HepG2 (cell line): ENCODE results near the gene MYH7. TPM values are rescaled to one million over a fixed set of nuclear protein-coding genes. Genes with fewer than 3 reads are reported as not detected.

Experiments used
- ARNT2 ChIP-seq: sonication (generic); formaldehyde crosslinking; IDR thresholded peaks from 2 replicates; pipeline ENCODE4 v1.8.0; 2022; ENCODE audit warnings: mild to moderate bottlenecking, low read depth, missing genetic modification reagents, moderate library complexity
- IRX3 ChIP-seq: sonication (generic); formaldehyde crosslinking; IDR thresholded peaks from 2 replicates; pipeline ENCODE4 v1.8.1; 2023; ENCODE audit warnings: mild to moderate bottlenecking, low read depth, missing genetic modification reagents, borderline replicate concordance
- JARID2 ChIP-seq: sonication (generic); formaldehyde crosslinking; IDR thresholded peaks from 2 replicates; pipeline ENCODE4 v1.8.1; 2023; ENCODE audit warnings: missing genetic modification reagents, inconsistent platforms; ENCODE audit not compliant: insufficient replicate concordance
- KLF15 ChIP-seq: sonication (generic); formaldehyde crosslinking; IDR thresholded peaks from 2 replicates; pipeline ENCODE4 v1.8.1; 2023; ENCODE audit warnings: borderline replicate concordance, mild to moderate bottlenecking, inconsistent platforms, missing genetic modification reagents, mixed read lengths
- MTF1 ChIP-seq: sonication (generic); formaldehyde crosslinking; IDR thresholded peaks from 2 replicates; pipeline ENCODE4 v1.5.0; 2020; ENCODE audit warnings: missing genetic modification reagents
- NFE2L1 ChIP-seq: sonication (generic); formaldehyde crosslinking; IDR thresholded peaks from 2 replicates; pipeline ENCODE4 v1.4.0; 2020; ENCODE audit warnings: missing genetic modification reagents, mild to moderate bottlenecking, borderline replicate concordance
- PAX8 ChIP-seq: sonication (generic); formaldehyde crosslinking; IDR thresholded peaks from 2 replicates; pipeline ENCODE4 v1.8.0; 2022; ENCODE audit warnings: mild to moderate bottlenecking, missing genetic modification reagents, borderline replicate concordance
- RFXANK ChIP-seq: IDR thresholded peaks from 2 replicates; pipeline ENCODE4 v1.6.1; 2016
- SAP130 ChIP-seq: IDR thresholded peaks from 2 replicates; pipeline ENCODE4 v1.6.1; 2016; ENCODE audit warnings: low read depth
- ZNF274 ChIP-seq: sonication (generic); formaldehyde crosslinking; IDR thresholded peaks from 2 replicates; pipeline ENCODE4 v1.5.1; 2020; ENCODE audit warnings: mild to moderate bottlenecking, missing genetic modification reagents
- ZNF678 ChIP-seq: sonication (generic); formaldehyde crosslinking; IDR thresholded peaks from 2 replicates; pipeline ENCODE4 v1.4.0; 2020; ENCODE audit warnings: mild to moderate bottlenecking, missing genetic modification reagents
- polyA plus RNA-seq, 8 experiments: library from polyadenylated mRNA; depleted of rRNA in 3 of 8; stranded (reverse) in 7 of 8; unstranded in 1 of 8; fragments of >200 nt; fragmentation: Illumina TruSeq in 4 of 8; extraction: Trizol in 4 of 8; gene quantifications; 2 replicates each; pipeline versions ENCODE4 v1.2.1 to v1.2.3, GENCODE V29; 2011 to 2016; ENCODE audit warnings: low read depth in 4 of 8, missing spikeins in 1 of 8, mixed read lengths in 1 of 8; ENCODE audit not compliant: insufficient read depth in 1 of 8
- total RNA-seq, 5 experiments: library from RNA; depleted of rRNA; stranded (reverse); fragments of >200 nt; fragmentation: Illumina TruSeq; extraction: Trizol; gene quantifications; 2 replicates each; pipeline ENCODE4 v1.2.3, GENCODE V29; 2016; ENCODE audit warnings: low read depth in 1 of 5
- TF ChIP-seq, protein P1 (sequence below): sonication (generic); formaldehyde crosslinking; IDR thresholded peaks from 2 replicates; pipeline ENCODE4 v1.4.0; 2020; ENCODE audit warnings: missing genetic modification reagents, borderline replicate concordance
- TF ChIP-seq, protein P2 (sequence below): sonication (generic); formaldehyde crosslinking; IDR thresholded peaks from 2 replicates; pipeline ENCODE4 v1.4.0; 2020; ENCODE audit warnings: missing genetic modification reagents
- TF ChIP-seq, protein P3 (sequence below): sonication (generic); formaldehyde crosslinking; IDR thresholded peaks from 2 replicates; pipeline ENCODE4 v1.4.0; 2020; ENCODE audit warnings: mild to moderate bottlenecking, low read depth, missing genetic modification reagents
- TF ChIP-seq, protein P4 (sequence below): sonication (generic); formaldehyde crosslinking; IDR thresholded peaks from 2 replicates; pipeline ENCODE4 v1.8.1; 2023; ENCODE audit warnings: mild to moderate bottlenecking, moderate library complexity, missing genetic modification reagents
- TF ChIP-seq, protein P5 (sequence below): sonication (generic); formaldehyde crosslinking; conservative IDR thresholded peaks from 2 replicates; pipeline ENCODE4 v1.8.0; 2022; ENCODE audit warnings: mild to moderate bottlenecking, moderate library complexity, missing genetic modification reagents

The MYH7 gene
- total and polyA plus RNA-seq, 2 of the 13 experiments (the other 11 are each of a cell fraction or from before 2014, with no cell fraction given): 0.04 TPM; not detected in 1

DNA sequence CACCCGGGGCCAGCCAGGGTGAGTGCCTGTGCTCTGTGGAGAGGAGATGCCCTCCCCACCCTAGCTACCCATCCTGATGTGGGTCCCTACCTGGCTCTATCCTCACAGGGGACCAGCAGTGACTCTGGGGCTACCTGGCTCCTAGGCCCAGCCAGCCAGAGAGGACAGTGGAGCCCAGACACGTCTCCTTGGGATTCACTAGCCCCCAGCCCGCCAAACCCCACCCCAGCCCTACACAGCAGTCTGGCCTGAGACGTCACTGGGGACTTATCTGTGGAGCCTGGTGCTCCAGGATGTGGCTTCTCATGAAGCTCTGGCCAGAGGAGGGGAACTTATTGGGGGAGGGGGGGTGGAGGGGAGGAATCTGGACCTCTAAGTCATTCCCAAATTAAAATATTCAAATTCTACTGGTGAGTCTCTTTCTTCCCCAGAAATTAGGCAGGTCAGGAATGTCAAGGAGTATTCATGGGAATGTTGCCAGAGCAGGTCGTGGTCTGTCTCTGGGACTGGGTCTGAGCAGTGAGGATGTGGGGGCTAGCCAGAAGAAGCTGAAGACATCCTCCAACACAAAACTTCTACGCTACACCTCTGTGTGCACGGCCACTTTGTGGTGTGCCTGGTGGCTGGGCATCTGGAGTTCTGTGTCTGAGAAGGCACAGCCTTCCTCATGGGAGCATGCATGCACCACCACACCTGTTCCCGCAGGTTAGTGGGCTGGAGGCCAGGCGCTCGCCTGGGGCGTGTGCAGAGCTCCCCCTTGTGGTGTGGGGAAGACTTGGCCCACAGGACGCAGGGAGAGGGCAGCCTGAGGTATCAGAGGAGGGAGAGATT lies 55.9 kb downstream of the MYH7 start (continued):
- TF ChIP-seq, protein P1, sequence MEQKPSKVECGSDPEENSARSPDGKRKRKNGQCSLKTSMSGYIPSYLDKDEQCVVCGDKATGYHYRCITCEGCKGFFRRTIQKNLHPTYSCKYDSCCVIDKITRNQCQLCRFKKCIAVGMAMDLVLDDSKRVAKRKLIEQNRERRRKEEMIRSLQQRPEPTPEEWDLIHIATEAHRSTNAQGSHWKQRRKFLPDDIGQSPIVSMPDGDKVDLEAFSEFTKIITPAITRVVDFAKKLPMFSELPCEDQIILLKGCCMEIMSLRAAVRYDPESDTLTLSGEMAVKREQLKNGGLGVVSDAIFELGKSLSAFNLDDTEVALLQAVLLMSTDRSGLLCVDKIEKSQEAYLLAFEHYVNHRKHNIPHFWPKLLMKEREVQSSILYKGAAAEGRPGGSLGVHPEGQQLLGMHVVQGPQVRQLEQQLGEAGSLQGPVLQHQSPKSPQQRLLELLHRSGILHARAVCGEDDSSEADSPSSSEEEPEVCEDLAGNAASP (CRISPR knock-in tag): peak; percentile 71; the same call in 1 of the 2 replicates
- 0 out of 2 replicates have a peak, but pooled peaks have one; percentile 53 for TF ChIP-seq RFXANK
- TF ChIP-seq, protein P2, sequence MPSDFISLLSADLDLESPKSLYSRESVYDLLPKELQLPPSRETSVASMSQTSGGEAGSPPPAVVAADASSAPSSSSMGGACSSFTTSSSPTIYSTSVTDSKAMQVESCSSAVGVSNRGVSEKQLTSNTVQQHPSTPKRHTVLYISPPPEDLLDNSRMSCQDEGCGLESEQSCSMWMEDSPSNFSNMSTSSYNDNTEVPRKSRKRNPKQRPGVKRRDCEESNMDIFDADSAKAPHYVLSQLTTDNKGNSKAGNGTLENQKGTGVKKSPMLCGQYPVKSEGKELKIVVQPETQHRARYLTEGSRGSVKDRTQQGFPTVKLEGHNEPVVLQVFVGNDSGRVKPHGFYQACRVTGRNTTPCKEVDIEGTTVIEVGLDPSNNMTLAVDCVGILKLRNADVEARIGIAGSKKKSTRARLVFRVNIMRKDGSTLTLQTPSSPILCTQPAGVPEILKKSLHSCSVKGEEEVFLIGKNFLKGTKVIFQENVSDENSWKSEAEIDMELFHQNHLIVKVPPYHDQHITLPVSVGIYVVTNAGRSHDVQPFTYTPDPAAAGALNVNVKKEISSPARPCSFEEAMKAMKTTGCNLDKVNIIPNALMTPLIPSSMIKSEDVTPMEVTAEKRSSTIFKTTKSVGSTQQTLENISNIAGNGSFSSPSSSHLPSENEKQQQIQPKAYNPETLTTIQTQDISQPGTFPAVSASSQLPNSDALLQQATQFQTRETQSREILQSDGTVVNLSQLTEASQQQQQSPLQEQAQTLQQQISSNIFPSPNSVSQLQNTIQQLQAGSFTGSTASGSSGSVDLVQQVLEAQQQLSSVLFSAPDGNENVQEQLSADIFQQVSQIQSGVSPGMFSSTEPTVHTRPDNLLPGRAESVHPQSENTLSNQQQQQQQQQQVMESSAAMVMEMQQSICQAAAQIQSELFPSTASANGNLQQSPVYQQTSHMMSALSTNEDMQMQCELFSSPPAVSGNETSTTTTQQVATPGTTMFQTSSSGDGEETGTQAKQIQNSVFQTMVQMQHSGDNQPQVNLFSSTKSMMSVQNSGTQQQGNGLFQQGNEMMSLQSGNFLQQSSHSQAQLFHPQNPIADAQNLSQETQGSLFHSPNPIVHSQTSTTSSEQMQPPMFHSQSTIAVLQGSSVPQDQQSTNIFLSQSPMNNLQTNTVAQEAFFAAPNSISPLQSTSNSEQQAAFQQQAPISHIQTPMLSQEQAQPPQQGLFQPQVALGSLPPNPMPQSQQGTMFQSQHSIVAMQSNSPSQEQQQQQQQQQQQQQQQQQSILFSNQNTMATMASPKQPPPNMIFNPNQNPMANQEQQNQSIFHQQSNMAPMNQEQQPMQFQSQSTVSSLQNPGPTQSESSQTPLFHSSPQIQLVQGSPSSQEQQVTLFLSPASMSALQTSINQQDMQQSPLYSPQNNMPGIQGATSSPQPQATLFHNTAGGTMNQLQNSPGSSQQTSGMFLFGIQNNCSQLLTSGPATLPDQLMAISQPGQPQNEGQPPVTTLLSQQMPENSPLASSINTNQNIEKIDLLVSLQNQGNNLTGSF (CRISPR knock-in tag): no peak
- no peak for TF ChIP-seq MTF1 (CRISPR knock-in tag)
- TF ChIP-seq ZNF678 (CRISPR knock-in tag): no peak
- peak; percentile 97 for TF ChIP-seq JARID2 (CRISPR knock-in tag)
- no peak for TF ChIP-seq SAP130
- TF ChIP-seq NFE2L1 (CRISPR knock-in tag): 0 out of 2 replicates have a peak, but pooled peaks have one; percentile 9
- 0 out of 2 replicates have a peak, but pooled peaks have one; percentile 73 for TF ChIP-seq PAX8 (CRISPR knock-in tag)
- TF ChIP-seq ARNT2: peak; percentile 82
- TF ChIP-seq, protein P3, sequence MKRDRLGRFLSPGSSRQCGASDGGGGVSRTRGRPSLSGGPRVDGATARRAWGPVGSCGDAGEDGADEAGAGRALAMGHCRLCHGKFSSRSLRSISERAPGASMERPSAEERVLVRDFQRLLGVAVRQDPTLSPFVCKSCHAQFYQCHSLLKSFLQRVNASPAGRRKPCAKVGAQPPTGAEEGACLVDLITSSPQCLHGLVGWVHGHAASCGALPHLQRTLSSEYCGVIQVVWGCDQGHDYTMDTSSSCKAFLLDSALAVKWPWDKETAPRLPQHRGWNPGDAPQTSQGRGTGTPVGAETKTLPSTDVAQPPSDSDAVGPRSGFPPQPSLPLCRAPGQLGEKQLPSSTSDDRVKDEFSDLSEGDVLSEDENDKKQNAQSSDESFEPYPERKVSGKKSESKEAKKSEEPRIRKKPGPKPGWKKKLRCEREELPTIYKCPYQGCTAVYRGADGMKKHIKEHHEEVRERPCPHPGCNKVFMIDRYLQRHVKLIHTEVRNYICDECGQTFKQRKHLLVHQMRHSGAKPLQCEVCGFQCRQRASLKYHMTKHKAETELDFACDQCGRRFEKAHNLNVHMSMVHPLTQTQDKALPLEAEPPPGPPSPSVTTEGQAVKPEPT (CRISPR knock-in tag): peak; percentile 78
- TF ChIP-seq KLF15: no peak
- TF ChIP-seq, protein P4, sequence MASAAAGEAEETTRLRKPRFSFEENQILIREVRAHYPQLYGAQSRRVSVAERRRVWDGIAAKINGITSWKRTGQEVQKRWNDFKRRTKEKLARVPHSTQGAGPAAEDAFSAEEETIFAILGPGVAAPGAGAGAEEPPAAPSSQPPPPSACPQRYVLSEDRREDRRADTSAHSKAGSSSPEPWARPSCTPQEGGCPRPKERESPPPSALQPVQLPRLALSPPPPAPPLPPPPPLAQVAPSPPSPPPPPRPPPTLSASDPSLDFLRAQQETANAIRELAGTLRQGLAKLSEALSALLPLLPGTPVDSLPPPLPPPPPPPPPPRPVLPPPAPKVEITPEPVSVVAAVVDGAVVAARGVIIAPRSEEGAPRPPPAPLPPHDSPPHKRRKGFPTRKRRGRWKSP: no peak
- TF ChIP-seq ZNF274 (CRISPR knock-in tag): peak; percentile 58; the same call in 1 of the 2 replicates
- TF ChIP-seq, protein P5, sequence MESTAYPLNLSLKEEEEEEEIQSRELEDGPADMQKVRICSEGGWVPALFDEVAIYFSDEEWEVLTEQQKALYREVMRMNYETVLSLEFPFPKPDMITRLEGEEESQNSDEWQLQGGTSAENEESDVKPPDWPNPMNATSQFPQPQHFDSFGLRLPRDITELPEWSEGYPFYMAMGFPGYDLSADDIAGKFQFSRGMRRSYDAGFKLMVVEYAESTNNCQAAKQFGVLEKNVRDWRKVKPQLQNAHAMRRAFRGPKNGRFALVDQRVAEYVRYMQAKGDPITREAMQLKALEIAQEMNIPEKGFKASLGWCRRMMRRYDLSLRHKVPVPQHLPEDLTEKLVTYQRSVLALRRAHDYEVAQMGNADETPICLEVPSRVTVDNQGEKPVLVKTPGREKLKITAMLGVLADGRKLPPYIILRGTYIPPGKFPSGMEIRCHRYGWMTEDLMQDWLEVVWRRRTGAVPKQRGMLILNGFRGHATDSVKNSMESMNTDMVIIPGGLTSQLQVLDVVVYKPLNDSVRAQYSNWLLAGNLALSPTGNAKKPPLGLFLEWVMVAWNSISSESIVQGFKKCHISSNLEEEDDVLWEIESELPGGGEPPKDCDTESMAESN: peak; percentile 66; the same call in 1 of the 2 replicates
- TF ChIP-seq IRX3 (CRISPR knock-in tag): no peak
